Measurements from ENCODE around the gene CLN3.
"Not testable (repeated sequence)": the region's sequence is repeated elsewhere in the genome, so short reads cannot be mapped to it uniquely, and the experiment has no call there.

Gene CLN3

DNA sequence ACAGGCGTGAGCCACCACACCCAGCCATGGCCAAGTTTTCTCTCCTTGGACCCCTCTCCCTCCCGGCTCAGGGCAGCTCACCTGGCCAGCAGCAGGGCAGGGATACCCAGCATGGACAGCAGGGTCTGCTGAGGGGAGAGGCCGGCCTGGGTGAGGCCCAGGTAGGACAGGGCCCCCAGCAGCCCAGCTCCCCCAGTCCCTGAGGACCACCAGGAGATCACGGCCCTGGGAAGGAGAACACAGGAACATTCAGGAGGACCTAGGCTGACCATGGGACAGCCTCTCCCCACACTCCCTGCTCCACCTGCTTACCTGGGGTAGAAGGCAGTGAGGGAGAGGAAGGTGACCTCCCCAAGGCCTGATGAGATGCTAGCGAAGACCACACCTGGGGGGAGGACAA is 5.6 kb downstream of the CLN3 start:
- DNase-seq = no peak
- no peaks in the 10 kb centered on the region for H3K9me3 ChIP-seq
- no peak overlapping the region for H3K4me3 ChIP-seq (ENCODE audit: low read depth, low read length)
- H3K36me3 ChIP-seq = peaks cover 17% of the 10 kb centered on the region
- H3K4me1 ChIP-seq = no peaks in the 10 kb centered on the region
- TF ChIP-seq, protein P1, sequence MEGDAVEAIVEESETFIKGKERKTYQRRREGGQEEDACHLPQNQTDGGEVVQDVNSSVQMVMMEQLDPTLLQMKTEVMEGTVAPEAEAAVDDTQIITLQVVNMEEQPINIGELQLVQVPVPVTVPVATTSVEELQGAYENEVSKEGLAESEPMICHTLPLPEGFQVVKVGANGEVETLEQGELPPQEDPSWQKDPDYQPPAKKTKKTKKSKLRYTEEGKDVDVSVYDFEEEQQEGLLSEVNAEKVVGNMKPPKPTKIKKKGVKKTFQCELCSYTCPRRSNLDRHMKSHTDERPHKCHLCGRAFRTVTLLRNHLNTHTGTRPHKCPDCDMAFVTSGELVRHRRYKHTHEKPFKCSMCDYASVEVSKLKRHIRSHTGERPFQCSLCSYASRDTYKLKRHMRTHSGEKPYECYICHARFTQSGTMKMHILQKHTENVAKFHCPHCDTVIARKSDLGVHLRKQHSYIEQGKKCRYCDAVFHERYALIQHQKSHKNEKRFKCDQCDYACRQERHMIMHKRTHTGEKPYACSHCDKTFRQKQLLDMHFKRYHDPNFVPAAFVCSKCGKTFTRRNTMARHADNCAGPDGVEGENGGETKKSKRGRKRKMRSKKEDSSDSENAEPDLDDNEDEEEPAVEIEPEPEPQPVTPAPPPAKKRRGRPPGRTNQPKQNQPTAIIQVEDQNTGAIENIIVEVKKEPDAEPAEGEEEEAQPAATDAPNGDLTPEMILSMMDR (IDR thresholded peaks at IDR 0.05; ENCODE audit: low read depth, low read length) = no peak
- no peaks in the 10 kb centered on the region for H3K27me3 ChIP-seq

GRCh38 chr16:28483361-28483760 is 8.5 kb downstream of the CLN3 start:
- not testable (repeated sequence) for H3K36me3 ChIP-seq; H3K4me1 ChIP-seq; H3K9me3 ChIP-seq; DNase-seq; H3K27me3 ChIP-seq; H3K4me3 ChIP-seq (ENCODE audit: low read depth, low read length)

- H3K36me3 ChIP-seq = peaks cover 9% of the 10 kb centered on the region
- no peaks in the 10 kb centered on the region for H3K4me1 ChIP-seq
- H3K27me3 ChIP-seq = no peaks in the 10 kb centered on the region
- no peak overlapping the region for H3K4me3 ChIP-seq (ENCODE audit: low read depth, low read length)
- no peaks in the 10 kb centered on the region for H3K9me3 ChIP-seq
- DNase-seq = no peak
- TF ChIP-seq, protein P1 (IDR thresholded peaks at IDR 0.05; ENCODE audit: low read depth, low read length) = no peak
These were observed 9.8 kb downstream of the CLN3 start for GRCh38 chr16:28482026-28482425.

DNA sequence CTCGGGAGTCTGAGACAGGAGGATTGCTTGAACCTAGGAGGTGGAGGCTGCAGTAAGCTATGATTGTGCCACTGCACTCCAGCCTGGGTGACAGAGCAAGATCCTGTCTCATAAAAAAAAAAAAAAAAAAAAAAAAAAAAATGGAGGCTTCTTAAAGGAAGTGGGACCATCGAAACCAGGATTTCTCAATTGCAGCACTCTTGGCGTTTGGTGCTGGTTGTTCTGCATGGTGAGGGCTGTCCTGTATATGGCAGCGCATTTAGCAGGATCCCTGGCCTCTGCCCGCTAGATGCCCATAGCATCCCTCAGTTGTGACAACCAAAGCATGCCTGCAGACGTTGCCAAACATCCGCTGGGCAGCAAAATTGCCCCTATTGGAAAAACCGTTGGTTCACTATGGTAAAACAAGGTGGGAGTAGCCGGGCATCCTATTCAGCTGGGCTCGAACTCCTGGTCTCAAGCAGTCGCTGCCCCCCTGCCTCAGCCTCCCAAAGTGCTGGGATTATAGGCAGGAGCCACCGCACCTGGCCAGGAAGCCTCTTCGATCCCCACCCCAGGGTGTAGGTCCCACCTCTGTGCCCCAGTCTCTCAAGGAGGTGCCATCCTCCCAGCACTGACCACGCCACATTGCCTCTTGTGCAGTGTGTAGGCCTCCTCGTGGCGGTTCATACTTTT is 13.2 kb downstream of the CLN3 start:
- Histone ChIP-seq H3K27me3 (no peaks in the 10 kb centered on the region), H3K36me3 (peaks cover 12% of the 10 kb centered on the region; the same call in 1 of the 2 replicates), H3K9me3 (no peaks in the 10 kb centered on the region), H3K4me3 (ENCODE audit: low read depth, low read length) (no peak overlapping the region), H3K4me1 (no peaks in the 10 kb centered on the region)
- no peak for DNase-seq
- TF ChIP-seq, protein P1 (IDR thresholded peaks at IDR 0.05; ENCODE audit: low read depth, low read length) = no peak

GRCh38 chr16:28477311-28477920 is 14.5 kb downstream of the CLN3 start:
- no peak for DNase-seq
- no peak overlapping the region for H3K4me3 ChIP-seq (ENCODE audit: low read depth, low read length)
- H3K9me3 ChIP-seq = no peaks in the 10 kb centered on the region
- TF ChIP-seq, protein P1 (IDR thresholded peaks at IDR 0.05; ENCODE audit: low read depth, low read length) = no peak
- no peaks in the 10 kb centered on the region for H3K4me1 ChIP-seq
- H3K27me3 ChIP-seq = no peaks in the 10 kb centered on the region
- peaks cover 9% of the 10 kb centered on the region; the same call in 1 of the 2 replicates for H3K36me3 ChIP-seq

GRCh38 chr16:28475221-28475620 is 16.7 kb downstream of the CLN3 start:
- Histone ChIP-seq H3K27me3 (no peaks in the 10 kb centered on the region), H3K9me3 (no peaks in the 10 kb centered on the region), H3K36me3 (0 out of 2 replicates have a peak, but pooled peaks cover 3% of the 10 kb centered on the region), H3K4me1 (no peaks in the 10 kb centered on the region), H3K4me3 (ENCODE audit: low read depth, low read length) (no peak overlapping the region)
- DNase-seq = no peak
- TF ChIP-seq, protein P1 (IDR thresholded peaks at IDR 0.05; ENCODE audit: low read depth, low read length) = no peak
